Fibroblast of villous mesenchyme (primary cell): ENCODE results near the gene HOXA4. TPM values are rescaled to one million over a fixed set of nuclear protein-coding genes. Genes with fewer than 3 reads are reported as not detected.

Source experiments
- DNase-seq: peaks from one replicate; pipeline ENCODE4 v3.0.0-alpha.2; 2010; ENCODE audit warnings: low read depth
- H3K4me3 ChIP-seq: 2 replicates; pipeline ENCODE4 v1.5.1; 2011; ENCODE audit warnings: low read depth, mild to moderate bottlenecking, low read length
- CTCF ChIP-seq: IDR thresholded peaks from 2 replicates; pipeline ENCODE4 v1.5.1; 2012; ENCODE audit warnings: low read depth, mild to moderate bottlenecking, low read length; ENCODE audit not compliant: insufficient read depth
- total RNA-seq: library from RNA; depleted of rRNA; stranded (reverse); fragments of >200 nt; gene quantifications from 2 replicates; pipeline ENCODE4 v1.2.3, GENCODE V29; 2012

The HOXA4 gene
- 0.97 and 1.3 TPM in 2 replicates for total RNA-seq

DNA sequence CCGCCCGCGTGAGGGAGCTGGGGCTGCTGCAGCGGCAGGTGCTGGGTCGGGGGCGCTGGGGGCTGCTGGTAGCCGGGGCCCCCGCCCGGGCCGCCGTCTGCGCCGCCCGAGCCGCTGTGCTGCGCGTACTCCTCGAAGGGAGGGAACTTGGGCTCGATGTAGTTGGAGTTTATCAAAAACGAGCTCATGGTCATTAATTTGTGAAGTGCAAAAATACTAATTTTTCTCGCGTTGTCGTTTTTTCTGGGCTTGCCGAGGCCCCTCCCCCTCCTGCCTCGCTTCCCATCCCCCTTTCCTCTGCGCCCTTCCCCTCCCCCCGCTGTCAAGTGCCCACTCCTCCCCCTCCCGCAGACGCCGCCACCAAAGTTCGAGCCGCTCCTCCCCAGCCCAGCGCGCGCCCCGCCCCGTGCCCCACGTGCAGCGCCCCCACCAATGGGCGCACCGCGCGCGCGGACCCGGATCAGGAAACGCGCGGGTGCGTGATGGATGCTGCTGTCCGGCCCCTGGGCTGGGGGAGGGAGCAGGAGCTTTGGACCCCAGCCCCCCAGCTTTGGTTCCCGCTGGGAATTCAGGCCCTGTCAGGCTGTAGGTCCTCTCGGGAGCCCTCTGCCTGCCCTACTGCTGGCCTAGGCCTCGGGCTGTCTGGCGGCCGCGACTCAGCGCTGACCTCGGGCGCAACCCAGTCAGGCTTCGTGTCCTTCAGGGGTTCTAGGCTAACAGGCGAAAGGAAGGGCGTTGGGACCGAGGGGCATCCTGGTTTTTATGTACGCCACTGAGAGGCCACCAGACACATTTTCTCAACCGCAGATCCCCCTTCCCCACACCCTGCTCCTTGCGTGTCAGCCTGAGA is at the start of gene HOXA4:
Gene HOXA4, minus strand, starts transcription at position 218 of the 850 bp plus-strand sequence. Its CDS starts 24 bp downstream, at position 194.
- no peak for TF ChIP-seq CTCF
- peak within 1 kb of the TSS; percentile 63 for H3K4me3 ChIP-seq
- peak; percentile 74 for DNase-seq

GRCh38 chr7:27179503-27180430 is 49.2 kb upstream of the HOXA4 start:
- TF ChIP-seq CTCF, result peak; percentile 90
- peak overlapping the region; percentile 67 for H3K4me3 ChIP-seq
- DNase-seq, result peak; percentile 93

DNA sequence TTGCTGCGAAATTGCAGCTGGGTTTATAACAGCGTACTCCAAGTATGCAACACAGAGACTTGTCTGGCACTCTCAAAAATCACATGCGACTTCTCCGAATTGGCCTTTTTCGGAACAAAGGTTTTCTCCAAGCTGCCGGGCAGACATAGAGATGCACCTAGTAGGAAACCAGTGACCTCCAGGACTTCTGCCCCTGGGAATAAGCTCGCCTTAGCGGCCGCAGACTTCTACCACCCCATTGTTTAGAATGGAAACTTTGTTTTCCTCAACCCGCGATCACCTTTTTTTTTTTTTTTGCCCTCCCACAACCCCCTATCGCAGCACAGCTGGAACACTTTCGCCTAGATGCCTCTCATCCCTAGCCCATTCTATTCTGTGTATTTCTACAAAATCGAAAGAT is 48.5 kb upstream of the HOXA4 start:
- no peak for TF ChIP-seq CTCF
- peak; percentile 54 for DNase-seq
- H3K4me3 ChIP-seq, result peak overlapping the region; percentile 67

DNA sequence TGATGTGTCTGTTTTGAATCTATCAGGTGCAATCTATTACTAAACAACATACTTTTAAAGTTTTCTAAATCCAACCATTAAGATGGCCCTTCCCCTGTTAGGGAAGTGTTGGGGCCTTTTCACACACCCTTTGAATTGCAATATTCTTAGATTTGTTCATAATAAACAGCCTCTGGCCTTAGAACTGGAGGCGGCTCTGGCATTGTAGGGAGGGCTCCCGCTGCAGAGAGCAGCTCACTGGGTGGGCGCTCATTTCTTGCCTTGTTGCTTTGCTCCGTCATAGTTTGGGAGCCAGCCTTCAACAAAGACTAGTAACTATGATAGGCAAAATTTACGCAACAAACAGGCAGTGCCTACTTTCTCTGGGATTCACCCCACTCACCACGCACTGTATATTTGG is 47.8 kb upstream of the HOXA4 start:
- TF ChIP-seq CTCF, result no peak
- DNase-seq, result peak; percentile 88
- H3K4me3 ChIP-seq, result peak overlapping the region; percentile 67

DNA sequence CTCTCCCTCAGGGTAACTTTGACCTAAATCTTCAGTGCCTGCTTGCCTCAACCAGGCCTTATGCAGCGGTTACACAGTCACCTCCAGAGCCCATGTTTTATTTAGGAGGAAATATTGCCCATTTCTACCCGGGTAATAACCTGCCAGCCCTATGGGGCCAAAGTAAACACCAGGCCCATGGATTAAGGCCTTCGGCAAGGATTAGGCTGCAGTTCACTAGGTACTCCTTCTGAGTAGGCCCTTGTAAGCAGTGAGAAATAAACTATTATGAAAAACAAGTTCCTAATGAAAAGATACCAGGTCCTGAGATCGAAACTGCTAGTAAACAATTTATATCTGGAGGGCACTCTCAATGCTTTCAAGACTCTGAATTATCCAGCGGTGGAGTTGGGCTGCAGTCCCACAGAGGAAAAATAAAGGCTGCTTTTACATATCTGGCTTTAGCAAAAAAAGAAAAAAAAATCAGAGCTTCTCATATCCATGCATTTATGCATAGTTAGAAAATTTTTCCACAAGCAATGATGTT is 47.3 kb upstream of the HOXA4 start:
- peak overlapping the region; percentile 67 for H3K4me3 ChIP-seq
- peak; percentile 65 for DNase-seq
- no peak for TF ChIP-seq CTCF

DNA sequence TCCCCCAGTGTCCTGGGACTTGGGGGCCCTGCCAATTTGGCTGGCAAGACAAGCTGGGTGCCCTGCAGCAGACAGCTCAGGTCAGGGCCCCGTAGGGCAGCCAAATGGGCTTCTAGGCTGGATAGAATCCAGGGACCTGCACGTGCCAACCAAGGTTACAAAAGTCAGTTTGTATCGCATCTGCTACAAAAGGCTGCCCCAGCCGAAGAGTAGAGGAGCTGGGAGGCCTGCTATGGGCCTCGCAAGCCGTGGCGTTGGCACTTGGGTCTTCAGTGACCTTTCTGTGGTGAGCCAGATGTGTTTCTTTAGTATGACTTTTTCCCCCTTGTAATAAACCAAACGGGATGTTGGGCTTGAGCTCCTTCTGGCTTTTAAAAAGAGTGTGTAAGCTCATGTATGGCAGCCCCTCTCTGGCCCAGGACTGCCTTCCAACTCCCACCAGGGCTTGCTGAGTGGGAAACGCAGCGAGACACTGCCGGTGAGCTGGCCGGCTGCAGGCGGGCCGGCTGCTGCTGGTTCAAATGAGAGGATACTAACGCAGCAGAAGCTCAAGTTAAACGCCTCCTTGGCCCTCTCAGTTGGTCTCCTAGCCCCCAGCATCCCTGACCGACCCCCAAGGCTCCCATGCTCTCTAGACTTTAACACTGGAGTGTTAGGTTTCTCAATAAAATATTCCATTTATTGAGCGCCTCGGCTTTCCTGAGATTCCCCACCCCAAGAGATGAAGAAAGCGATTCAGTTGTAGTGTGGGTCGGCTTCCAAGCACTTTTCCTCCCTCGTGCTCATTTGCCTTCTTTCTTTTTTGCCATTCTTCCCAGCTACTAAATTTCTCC is 46.6 kb upstream of the HOXA4 start:
- TF ChIP-seq CTCF, result no peak
- DNase-seq, result peak; percentile 71
- H3K4me3 ChIP-seq, result peak overlapping the region; percentile 67
